ENCODE measurements around the gene MACC1. TPM values are rescaled to one million over a fixed set of nuclear protein-coding genes. Genes with fewer than 3 reads are reported as not detected.

MACC1 gene
- polyA plus RNA-seq, 1 of the 3 experiments (the other 2 are of a cell fraction): not detected

GRCh38 chr7:20173828-20174227 lies 43.4 kb downstream of the MACC1 start:
- Histone ChIP-seq H4K20me1 (ENCODE audit: insufficient read depth) (no peaks in the 10 kb centered on the region), H3K4me3 (ENCODE audit: low read depth in 2 of 2, low read length in 1 of 2) (no peak overlapping the region), H3K36me3 (replicated peaks in 1 of 2; ENCODE audit: control insufficient read depth in 1 of 2, insufficient read depth in 2 of 2, low read length in 1 of 2) (no peaks in the 10 kb centered on the region), H3K79me2 (ENCODE audit: insufficient read depth) (no peaks in the 10 kb centered on the region), H3K9me3 (no peaks in the 10 kb centered on the region), H3K4me1 (ENCODE audit: control insufficient read depth in 1 of 2, insufficient read depth in 2 of 2, low read depth in 1 of 2, low read length in 1 of 2) (no peaks in the 10 kb centered on the region), H2AFZ (ENCODE audit: low read depth) (no peak overlapping the region), H3K9ac (no peak overlapping the region), H3K9me2 (no peaks in the 10 kb centered on the region; the same call in 1 of the 2 replicates), H3K27me3 (ENCODE audit: insufficient read depth) (no peaks in the 10 kb centered on the region), H3F3A (replicated peaks; ENCODE audit: insufficient read depth) (no peaks in the 10 kb centered on the region), H3K4me2 (no peak overlapping the region), H3K27ac (ENCODE audit: low read depth in 2 of 2, low read length in 1 of 2) (no peak overlapping the region)
- 61% methylated on average over 2 of the region's 2 CpGs for WGBS (ENCODE audit: low lambda C conversion rate)
- ChIA-PET POLR2A (no interaction called here), CTCF (interaction anchor here (0.6 to 5.4 kb wide), 22 partner anchors 11 to 465 kb away, joined by 3 to 34 read pairs (median 6); partner anchors contain the start of gene POLR1F)
- DNase-seq: no peak
- TF ChIP-seq SMC3 (IDR thresholded peaks at IDR 0.05; ENCODE audit: low read depth, low read length) (no peak), NRF1 (IDR thresholded peaks at IDR 0.05; ENCODE audit: low read depth, low read length) (no peak), FOXM1 (IDR thresholded peaks at IDR 0.05; ENCODE audit: low read depth) (no peak), MXI1 (IDR thresholded peaks at IDR 0.05; ENCODE audit: low read depth, low read length) (no peak), JUND (IDR thresholded peaks at IDR 0.05) (no peak), REST (IDR thresholded peaks at IDR 0.05; ENCODE audit: low read depth, low read length) (no peak), RXRA (IDR thresholded peaks at IDR 0.05; ENCODE audit: borderline replicate concordance, low read depth) (no peak), FOSL2 (IDR thresholded peaks at IDR 0.05; ENCODE audit: borderline replicate concordance, low read depth) (no peak), CHD2 (IDR thresholded peaks at IDR 0.05; ENCODE audit: low read length, partially characterized antibody) (no peak), TEAD4 (IDR thresholded peaks at IDR 0.05; ENCODE audit: borderline replicate concordance, insufficient read depth) (no peak), FOXJ3 (CRISPR knock-in tag; IDR thresholded peaks at IDR 0.05) (no peak), GATA2 (CRISPR knock-in tag; IDR thresholded peaks at IDR 0.05) (no peak), ZBTB33 (IDR thresholded peaks at IDR 0.05; ENCODE audit: borderline replicate concordance, low read depth) (no peak), YY1 (IDR thresholded peaks at IDR 0.05; ENCODE audit: low read depth) (no peak), RAD21 (IDR thresholded peaks at IDR 0.05; ENCODE audit: low read length) (no peak), EZH2phosphoT487 (IDR thresholded peaks at IDR 0.05; ENCODE audit: borderline replicate concordance, low read depth) (no peak), TCF12 (IDR thresholded peaks at IDR 0.05) (no peak), POLR2AphosphoS5 (IDR thresholded peaks at IDR 0.05; ENCODE audit: low read depth, low read length) (no peak), ELF1 (IDR thresholded peaks at IDR 0.05) (no peak)
